Astrocyte (in vitro differentiated cells and primary cell): Measurements from ENCODE around the gene SLC8A2.

ENCODE experiments used
- EZH2 ChIP-seq: IDR thresholded peaks from 2 replicates; pipeline ENCODE4 v1.6.1; 2012; ENCODE audit warnings: mild to moderate bottlenecking, low read length, inconsistent platforms; ENCODE audit not compliant: insufficient read depth
- TF ChIP-seq, protein P1 (sequence below): IDR thresholded peaks from 2 replicates; pipeline ENCODE4 v1.5.1; 2011; ENCODE audit warnings: low read depth, mild to moderate bottlenecking, inconsistent platforms, low read length, moderate library complexity; ENCODE audit not compliant: insufficient read depth

DNA sequence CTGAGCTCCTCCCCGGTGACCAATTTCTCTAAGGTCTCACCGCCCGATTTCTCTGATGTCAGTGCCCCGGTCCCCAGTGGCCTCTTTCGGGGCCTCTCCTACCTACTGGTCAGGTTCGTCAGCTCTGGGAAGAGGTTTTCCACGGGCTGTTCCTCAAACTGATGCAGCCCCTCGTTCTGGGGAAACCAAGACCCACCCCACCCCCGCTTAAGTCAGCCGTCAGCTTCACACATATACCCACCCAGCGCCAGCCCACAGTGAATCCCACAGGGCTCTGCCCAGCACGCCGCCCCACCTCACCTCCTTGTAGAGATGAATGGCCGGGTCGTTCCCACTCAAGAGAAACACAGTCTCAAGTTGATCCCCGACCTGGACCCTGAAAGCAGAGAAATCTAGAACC, 9.0 kb upstream of the SLC8A2 start:
- TF ChIP-seq, protein P1, sequence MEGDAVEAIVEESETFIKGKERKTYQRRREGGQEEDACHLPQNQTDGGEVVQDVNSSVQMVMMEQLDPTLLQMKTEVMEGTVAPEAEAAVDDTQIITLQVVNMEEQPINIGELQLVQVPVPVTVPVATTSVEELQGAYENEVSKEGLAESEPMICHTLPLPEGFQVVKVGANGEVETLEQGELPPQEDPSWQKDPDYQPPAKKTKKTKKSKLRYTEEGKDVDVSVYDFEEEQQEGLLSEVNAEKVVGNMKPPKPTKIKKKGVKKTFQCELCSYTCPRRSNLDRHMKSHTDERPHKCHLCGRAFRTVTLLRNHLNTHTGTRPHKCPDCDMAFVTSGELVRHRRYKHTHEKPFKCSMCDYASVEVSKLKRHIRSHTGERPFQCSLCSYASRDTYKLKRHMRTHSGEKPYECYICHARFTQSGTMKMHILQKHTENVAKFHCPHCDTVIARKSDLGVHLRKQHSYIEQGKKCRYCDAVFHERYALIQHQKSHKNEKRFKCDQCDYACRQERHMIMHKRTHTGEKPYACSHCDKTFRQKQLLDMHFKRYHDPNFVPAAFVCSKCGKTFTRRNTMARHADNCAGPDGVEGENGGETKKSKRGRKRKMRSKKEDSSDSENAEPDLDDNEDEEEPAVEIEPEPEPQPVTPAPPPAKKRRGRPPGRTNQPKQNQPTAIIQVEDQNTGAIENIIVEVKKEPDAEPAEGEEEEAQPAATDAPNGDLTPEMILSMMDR = no peak
- TF ChIP-seq EZH2 = no peak
